ENCODE data around the gene DIPK2B. TPM values are rescaled to one million over a fixed set of nuclear protein-coding genes. Genes with fewer than 3 reads are reported as not detected.

The DIPK2B gene
- total and polyA plus RNA-seq, 2 donors (not counting 1 experiment from before 2014, with no cell fraction given) = not detected

DNA sequence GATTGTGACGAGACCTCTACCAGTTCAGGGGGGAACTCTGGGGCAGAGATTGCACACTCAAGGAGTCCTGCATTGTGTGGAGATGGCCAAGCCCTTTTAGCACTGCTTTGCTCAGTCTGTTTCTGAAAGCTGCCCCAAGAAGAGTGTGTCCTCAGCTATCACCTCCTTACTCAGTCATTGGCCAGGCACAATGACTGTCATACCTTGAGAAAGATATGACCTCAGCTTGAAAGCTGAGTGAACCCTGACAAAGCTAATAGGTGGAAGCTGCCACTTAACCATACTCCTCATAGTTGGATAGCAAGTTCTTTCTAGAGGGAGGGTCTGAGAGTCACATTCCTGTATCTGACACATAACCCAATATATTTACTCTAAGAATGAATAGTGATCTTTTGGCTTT, 37.8 kb upstream of the DIPK2B start:
- no peaks in the 10 kb centered on the region for H3K79me2 ChIP-seq (ENCODE audit: control insufficient read depth, insufficient read depth, low read length)
- no peak overlapping the region for H3K4me3 ChIP-seq (ENCODE audit: control extremely low read depth in 1 of 5, extremely low read depth in 1 of 5, insufficient read depth in 1 of 5, low read depth in 2 of 5, low read length in 4 of 5)
- H2AFZ ChIP-seq (ENCODE audit: insufficient read depth, low read depth, low read length, poor library complexity, severe bottlenecking) = no peak overlapping the region
- Mint-ChIP-seq H3K27me3 (no peaks in the 10 kb centered on the region), H3K4me1 (peaks cover under 1% of the 10 kb centered on the region), H3K4me3 (no peak overlapping the region), H3K9me3 (ENCODE audit: insufficient read depth) (no peaks in the 10 kb centered on the region), H3K27ac (no peak overlapping the region)
- ChIA-PET CTCF (no interaction called here), POLR2A (no interaction called here)
- no CpG with 5 or more reads among the region's 1 CpG for WGBS (ENCODE audit: insufficient coverage)
- no peaks in the 10 kb centered on the region for H3K4me1 ChIP-seq (ENCODE audit: control insufficient read depth in 2 of 2, insufficient read depth in 2 of 2, low read length in 2 of 2)
- ATAC-seq (ENCODE audit: low read depth) = no peak
- H3K4me2 ChIP-seq (replicated peaks; ENCODE audit: low read depth, low read length, poor library complexity, severe bottlenecking) = no peak overlapping the region
- H3K36me3 ChIP-seq (replicated peaks in 1 of 2; ENCODE audit: control extremely low read depth in 1 of 2, control insufficient read depth in 1 of 2, extremely low read depth in 1 of 2, insufficient read depth in 2 of 2, low read length in 1 of 2) = no peaks in the 10 kb centered on the region
- no peaks in the 10 kb centered on the region for H3K27me3 ChIP-seq (replicated peaks in 1 of 4; ENCODE audit: control extremely low read depth in 1 of 4, control insufficient read depth in 3 of 4, insufficient read depth in 4 of 4, low read length in 3 of 4)
- no peak for DNase-seq
- no peak overlapping the region for H3K9ac ChIP-seq (ENCODE audit: low read length)
- TF ChIP-seq, protein P1, sequence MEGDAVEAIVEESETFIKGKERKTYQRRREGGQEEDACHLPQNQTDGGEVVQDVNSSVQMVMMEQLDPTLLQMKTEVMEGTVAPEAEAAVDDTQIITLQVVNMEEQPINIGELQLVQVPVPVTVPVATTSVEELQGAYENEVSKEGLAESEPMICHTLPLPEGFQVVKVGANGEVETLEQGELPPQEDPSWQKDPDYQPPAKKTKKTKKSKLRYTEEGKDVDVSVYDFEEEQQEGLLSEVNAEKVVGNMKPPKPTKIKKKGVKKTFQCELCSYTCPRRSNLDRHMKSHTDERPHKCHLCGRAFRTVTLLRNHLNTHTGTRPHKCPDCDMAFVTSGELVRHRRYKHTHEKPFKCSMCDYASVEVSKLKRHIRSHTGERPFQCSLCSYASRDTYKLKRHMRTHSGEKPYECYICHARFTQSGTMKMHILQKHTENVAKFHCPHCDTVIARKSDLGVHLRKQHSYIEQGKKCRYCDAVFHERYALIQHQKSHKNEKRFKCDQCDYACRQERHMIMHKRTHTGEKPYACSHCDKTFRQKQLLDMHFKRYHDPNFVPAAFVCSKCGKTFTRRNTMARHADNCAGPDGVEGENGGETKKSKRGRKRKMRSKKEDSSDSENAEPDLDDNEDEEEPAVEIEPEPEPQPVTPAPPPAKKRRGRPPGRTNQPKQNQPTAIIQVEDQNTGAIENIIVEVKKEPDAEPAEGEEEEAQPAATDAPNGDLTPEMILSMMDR (IDR thresholded peaks at IDR 0.05) = no peak
- TF ChIP-seq EZH2 (IDR thresholded peaks at IDR 0.05; ENCODE audit: borderline replicate concordance, insufficient read depth, low read depth, low read length, poor library complexity, severe bottlenecking) = no peak
- no peaks in the 10 kb centered on the region for H3K9me3 ChIP-seq (ENCODE audit: control extremely low read depth in 1 of 3, control insufficient read depth in 2 of 3, insufficient read depth in 1 of 3, low read length in 2 of 3)
- intact Hi-C loops (cut with micrococcal nuclease) = no loop called here
- H3K27ac ChIP-seq (ENCODE audit: low read length in 2 of 2) = no peak overlapping the region
- no peaks in the 10 kb centered on the region for H4K20me1 ChIP-seq (ENCODE audit: control insufficient read depth, insufficient read depth, low read length, poor library complexity, severe bottlenecking)

DNA sequence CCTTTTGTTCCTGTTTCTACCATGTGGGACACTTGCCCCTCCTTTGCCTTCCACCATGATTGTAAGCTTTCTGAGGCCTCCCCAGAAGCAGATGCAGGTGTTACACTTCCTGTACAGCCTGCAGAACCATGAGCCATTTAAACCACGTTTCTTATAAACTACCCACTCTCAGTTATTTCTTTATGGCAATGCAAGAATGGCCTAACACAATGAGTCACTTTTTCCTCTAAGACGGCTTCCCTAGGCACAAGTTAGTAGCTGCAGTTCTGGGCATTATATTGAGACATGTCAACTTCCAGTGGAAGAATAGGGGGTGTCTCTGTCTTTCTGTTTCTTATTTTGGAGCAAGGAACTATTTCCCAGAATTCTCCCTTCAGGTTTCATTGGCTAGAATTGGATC, 32.9 kb upstream of the DIPK2B start:
- Mint-ChIP-seq H3K4me3 (no peak overlapping the region), H3K27me3 (no peaks in the 10 kb centered on the region)
- no peak for TF ChIP-seq EZH2 (IDR thresholded peaks at IDR 0.05; ENCODE audit: borderline replicate concordance, insufficient read depth, low read depth, low read length, poor library complexity, severe bottlenecking)
- TF ChIP-seq, protein P1 (IDR thresholded peaks at IDR 0.05) = no peak

More for the DNA sequence above, 32.9 kb upstream of the DIPK2B start:
- 60% methylated on average over 1 of the region's 2 CpGs for WGBS (ENCODE audit: insufficient coverage)
- Histone ChIP-seq H2AFZ (ENCODE audit: insufficient read depth, low read depth, low read length, poor library complexity, severe bottlenecking) (no peak overlapping the region), H3K27ac (ENCODE audit: low read length in 2 of 2) (no peak overlapping the region), H3K27me3 (replicated peaks in 1 of 4; ENCODE audit: control extremely low read depth in 1 of 4, control insufficient read depth in 3 of 4, insufficient read depth in 4 of 4, low read length in 3 of 4) (no peaks in the 10 kb centered on the region), H3K9me3 (ENCODE audit: control extremely low read depth in 1 of 3, control insufficient read depth in 2 of 3, insufficient read depth in 1 of 3, low read length in 2 of 3) (no peaks in the 10 kb centered on the region), H3K4me1 (ENCODE audit: control insufficient read depth in 2 of 2, insufficient read depth in 2 of 2, low read length in 2 of 2) (peaks cover 35 to 44% of the 10 kb centered on the region in 2 donors), H3K4me2 (replicated peaks; ENCODE audit: low read depth, low read length, poor library complexity, severe bottlenecking) (no peak overlapping the region), H3K9ac (ENCODE audit: low read length) (no peak overlapping the region), H3K36me3 (replicated peaks in 1 of 2; ENCODE audit: control extremely low read depth in 1 of 2, control insufficient read depth in 1 of 2, extremely low read depth in 1 of 2, insufficient read depth in 2 of 2, low read length in 1 of 2) (no peaks in the 10 kb centered on the region), H3K4me3 (ENCODE audit: control extremely low read depth in 1 of 5, extremely low read depth in 1 of 5, insufficient read depth in 1 of 5, low read depth in 2 of 5, low read length in 4 of 5) (no peak overlapping the region), H4K20me1 (ENCODE audit: control insufficient read depth, insufficient read depth, low read length, poor library complexity, severe bottlenecking) (no peaks in the 10 kb centered on the region), H3K79me2 (ENCODE audit: control insufficient read depth, insufficient read depth, low read length) (no peaks in the 10 kb centered on the region)
- Mint-ChIP-seq H3K9me3 (ENCODE audit: insufficient read depth) (no peaks in the 10 kb centered on the region), H3K4me1 (peaks cover 35% of the 10 kb centered on the region), H3K27ac (no peak overlapping the region)
- intact Hi-C loops (cut with micrococcal nuclease) = no loop called here
- DNase-seq (no peak), ATAC-seq (ENCODE audit: low read depth) (no peak)
- ChIA-PET POLR2A (no interaction called here), CTCF (no interaction called here)

Measured in B cell (primary cell).